ENCODE data around the gene PI4KB.
A peak's percentile ranks its signal among the peaks of the same experiment; 100 is the strongest.

PI4KB gene

DNA sequence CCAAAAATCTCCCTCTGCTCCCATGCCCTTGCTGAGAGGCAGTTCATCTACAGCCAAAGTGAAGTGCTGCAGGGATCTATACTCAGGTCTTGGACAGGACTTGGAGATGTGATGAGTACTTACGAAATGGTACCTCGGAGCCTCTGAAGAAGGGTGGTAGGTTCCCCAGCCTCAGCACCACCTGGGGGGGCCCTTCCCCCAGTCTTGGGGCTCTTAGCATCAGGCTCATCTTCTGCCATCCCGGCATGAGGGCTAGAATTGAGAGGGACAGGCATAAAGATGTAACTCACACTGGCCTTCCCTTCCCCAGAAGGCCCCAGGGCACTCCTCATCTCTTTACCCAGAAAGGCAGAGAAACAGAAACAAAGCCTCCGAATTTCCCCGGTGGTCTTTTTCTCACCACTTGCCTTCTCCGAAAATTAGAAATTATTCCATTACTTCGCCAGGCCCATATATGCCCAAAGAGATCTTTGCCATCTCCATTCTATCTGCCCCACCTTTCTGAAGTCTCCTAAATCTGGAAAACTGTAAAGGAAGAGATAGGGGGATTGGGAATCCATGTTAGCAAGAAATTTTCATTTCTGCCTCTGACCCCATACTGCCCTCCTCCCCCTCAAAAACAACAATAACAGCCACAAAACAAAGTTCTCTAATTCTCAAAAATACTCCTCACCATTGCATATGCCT lies 19.0 kb upstream of the PI4KB start:
- DNase-seq, result peak in 1 of 5 experiments; percentile 36

DNA sequence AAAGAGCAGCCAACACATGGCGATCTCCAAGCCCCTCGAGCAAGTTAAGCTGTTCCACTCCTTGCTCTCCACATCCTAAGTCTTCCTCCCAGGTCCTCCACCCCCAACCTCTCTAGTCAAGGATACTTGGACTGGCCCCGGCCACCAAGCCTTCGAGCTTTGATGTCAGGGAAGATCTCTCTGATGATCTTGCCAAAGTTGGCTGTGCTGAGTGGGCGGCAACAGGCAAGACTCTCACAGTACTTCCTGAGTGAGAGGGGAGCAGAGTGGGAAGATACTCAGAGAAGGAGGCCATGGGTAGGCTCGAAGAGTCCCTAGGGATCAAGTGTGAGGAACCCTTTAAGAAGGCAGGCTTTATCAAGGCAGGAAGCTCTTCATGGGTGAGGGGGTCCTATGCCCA lies 17.1 kb upstream of the PI4KB start:
- no peak for DNase-seq

DNA sequence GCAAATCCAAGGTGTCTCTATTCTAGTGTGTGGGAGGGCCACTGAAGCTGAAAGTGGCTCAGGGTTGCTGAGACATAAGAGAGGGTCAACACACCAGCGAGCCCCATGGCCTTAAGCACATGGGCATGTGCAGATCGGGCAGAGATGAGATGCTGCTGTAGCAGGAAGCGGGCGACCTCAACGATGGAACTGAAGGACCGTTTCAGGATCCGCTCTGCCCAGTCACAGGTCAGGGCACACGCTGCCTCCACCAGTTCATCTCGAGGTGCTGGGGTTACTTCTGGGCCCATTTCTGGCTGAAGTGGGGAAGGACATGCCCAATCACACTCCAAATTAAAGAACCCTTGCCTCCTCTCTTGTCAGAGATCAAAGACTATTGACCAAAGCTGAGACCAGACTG lies 16.4 kb upstream of the PI4KB start:
- no peak for DNase-seq

DNA sequence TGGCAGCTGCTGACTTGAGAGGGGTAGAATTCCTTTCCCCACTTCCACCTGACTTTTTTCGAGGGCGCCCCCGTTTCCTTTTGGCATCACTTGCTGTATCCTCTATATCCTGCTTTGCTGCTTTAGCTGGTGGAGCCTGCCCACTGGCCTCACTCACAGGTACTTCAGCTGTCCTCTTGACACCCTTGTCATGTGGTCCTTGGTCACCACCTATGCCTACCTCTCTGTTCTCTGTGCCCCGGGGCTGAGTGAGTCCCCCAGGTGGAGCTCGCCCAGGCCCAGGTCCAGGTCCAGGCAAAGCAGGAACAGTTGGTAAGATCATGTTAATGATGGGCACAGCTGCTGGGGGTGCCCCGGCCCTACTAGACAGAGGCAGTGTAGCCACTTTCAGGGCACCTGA lies 15.4 kb upstream of the PI4KB start:
- DNase-seq, result no peak

DNA sequence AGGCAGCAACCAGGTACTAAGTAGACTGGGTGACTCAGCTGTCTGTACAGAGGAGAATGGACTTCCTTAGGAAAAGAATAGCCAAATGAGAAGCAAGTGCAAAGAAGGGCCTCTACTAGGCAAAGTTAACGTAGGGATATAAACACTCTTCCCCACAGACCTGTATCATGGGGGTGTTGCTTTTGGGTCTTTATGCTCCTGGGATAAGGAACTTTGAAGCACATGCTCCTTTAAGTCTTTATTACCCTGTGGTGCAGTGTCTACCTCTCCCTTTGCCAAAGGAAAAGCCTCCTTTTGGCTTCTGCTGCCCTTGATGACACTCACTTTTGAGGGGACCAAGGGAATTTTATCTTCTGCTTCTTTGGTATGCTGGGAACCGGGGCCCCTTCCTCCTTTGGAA lies 14.8 kb upstream of the PI4KB start:
- no peak for DNase-seq

DNA sequence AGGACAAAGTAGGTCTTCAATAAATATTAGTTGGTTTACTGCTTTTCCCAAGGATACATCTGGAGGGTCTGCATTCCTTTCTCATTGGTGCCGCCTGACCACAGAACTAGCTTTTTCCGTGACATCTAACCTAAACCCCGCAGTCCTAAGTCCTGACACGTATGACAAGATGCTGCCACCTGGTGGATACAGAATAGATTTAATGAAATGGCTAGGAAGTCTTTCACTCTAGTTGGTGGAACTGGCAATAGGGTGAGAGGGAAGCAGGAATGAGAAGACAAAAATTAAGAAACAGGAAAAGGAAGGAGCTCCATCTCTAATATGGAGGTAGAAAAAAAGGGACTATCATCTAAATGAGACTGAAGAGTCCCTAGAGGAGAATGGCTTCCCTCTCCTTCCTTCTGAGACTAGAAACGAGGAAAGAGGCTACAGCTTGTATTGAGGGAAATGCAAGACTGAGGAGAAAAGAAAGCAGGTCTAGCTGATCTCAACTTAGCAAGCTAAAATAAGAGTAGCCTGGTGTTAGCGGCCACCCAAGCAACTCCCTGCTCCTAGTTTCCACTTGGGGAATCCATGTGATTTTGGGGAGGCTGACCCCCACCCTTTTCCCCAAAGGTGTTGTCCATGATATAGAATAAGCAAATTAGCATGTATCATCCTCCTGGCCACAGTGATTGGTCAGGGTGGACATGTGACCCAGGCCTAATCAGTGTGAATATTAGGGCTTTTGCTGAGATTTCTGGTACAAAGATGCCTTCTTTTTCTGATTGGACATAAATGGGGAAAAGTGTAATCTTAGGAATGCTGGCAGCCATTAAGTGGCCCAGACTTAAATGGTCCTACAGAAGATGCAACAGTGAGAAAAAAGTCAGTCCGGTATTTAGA lies 13.9 kb upstream of the PI4KB start:
- DNase-seq, result peak in 3 of 5 experiments; percentile 14 to 79 (median 41)

DNA sequence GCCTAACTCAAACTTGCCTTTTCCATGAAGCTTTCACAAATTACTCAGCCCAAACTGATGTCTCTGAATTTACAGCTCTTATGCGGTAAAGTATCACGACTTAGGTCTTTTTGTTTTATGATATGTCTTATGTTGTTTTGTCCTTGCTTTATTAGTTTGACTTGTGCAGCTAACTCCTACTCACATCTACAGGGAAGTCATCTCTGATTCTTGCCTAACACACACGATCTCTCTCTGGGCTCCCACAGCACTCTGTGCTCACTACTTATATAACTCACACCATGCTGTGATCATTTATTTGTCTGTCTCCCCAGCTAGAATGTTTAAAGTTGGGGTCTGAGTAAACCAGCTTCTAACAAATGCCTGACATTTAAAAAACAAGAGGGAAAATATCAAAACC lies 9.3 kb upstream of the PI4KB start:
- no peak for DNase-seq

DNA sequence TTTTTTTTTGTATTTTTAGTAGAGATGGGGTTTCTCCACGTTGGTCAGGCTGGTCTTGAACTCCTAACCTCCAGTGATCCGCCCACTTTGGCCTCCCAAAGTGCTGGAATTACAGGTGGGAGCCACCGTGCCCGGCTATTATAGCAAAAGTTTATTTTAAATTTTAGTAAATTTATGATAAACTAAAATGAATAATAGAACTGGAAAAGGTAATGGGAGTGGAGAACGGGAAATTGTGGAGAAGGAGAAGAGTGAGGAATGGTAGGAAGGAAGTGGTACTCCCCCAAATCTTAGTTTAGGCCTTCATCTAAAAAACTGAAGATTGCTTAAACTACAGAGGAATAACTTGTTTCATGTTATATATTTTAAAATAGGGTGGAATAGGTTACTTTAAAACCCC lies 7.6 kb upstream of the PI4KB start:
- no peak for DNase-seq

DNA sequence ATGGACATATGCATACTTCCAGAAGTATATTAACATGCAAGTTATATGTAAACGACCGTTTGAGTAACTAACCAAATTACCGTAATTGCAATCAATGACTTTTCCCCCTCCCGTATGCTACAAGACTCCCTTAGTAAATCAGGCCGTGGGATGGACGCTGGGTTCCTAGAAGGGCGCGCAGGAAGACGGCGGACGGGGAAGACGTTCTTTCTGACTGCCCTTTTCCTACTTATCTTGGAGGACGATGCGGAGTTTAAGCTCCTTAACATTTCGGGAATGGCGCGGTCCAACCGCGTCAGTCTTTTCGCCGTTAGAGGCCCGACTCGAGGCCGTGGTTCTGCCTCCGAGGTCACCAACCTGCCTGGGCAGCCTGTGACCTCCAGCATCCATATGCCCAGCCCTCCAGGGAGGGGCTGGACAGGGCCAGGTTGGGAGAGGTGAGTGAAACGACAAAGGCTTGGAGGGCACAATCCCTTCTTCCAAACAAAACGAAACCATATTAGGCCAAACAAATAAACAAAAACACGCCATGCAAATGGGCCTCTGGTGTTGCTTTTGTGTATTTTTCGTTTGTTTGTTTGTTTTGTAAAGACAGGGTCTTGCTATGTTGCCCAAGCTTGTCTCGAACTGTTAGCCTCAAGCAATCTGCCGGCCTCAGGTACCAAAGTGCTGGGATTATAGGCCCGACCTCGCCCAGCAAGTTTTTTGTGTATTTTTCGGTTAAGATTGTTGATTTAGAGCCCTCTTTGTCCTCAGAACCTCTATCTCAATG lies 873 bp upstream of the PI4KB start:
- DNase-seq, result no peak

DNA sequence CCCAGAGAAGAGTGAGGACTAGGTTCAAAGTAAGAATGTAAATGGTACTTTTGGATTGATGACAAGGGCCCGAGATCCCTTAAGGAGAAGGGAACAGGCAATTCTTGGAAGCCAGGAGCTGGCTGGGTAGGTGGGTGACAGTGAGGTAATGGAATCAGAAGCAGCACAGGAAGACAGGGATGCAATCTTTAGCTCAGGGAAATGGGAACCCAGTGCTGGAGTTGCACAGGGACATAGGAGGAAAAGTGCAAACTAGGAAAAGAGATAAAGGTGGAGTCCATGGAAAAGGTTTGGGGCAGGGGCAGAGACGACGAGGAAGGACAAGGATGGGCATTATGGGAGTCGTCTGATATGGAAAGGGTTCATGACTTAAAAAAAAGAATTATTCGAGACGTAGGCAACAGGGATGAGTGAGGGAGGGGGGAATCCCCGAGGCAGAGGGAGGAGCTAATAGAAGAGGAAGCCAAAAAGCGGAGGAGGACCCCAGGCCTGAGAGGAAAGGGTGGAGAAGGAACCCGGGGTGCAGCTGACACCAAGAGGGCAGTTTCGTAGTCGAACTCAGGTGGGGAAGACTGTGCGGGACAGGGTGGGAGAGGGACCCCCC lies 495 bp downstream of the PI4KB start:
- DNase-seq, result peak in 4 of 5 experiments; percentile 34 to 70 (median 44)

DNA sequence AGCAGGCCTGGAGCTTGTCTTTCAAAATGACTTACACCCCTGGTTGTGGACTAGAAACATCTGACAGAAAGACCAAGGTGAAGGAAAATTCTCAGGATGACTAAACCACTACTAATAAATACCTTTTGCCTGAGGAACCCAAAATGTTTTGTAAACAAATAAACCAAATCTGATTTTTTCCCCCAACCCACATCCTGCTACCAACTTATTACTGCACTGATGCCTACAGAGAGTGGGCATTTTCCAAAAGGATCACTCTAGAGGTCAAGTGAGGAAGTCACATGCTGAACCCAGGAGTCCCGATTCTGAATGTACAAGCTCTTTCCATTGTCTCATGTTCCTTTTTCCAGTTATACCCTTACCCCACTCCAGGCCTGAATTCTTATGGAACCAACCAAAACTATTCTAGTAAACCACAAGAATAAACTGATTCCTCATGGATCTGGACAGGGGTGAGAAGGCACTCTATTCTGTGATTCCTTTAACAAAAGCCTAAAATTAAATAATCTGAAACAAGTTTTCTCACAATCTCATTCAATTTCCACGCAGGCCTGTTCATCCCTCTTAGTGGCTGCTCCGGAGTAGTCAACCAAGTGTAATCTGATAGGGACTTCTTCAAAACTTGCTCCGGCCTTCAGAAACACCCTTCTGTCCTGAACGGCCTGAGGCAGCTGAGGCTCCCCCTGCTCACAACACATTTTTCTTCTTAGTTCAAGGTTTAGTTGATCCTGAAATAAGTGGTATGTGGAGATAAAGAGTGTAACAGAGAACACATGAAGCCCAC lies 1.4 kb downstream of the PI4KB start:
- DNase-seq, result peak in 1 of 5 experiments; percentile 24

DNA sequence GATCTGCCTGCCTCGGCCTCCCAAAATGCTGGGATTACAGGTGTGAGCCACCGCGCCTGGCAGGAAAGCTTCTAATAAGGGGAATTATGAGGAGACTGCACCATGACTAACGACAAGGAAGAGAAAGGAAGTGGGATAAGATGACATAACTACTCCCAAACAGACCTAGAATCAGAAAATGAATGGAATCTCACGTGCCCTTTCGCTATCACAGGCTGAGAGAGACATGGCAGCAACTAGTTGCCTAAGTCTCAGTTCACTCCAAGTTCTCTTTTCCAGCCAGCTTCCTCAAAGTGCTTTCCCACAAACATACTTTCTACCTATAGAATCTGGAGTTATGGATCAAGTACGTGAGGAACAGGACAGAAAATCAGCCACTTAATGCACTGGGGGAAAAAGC lies 2.0 kb downstream of the PI4KB start:
- DNase-seq, result no peak

DNA sequence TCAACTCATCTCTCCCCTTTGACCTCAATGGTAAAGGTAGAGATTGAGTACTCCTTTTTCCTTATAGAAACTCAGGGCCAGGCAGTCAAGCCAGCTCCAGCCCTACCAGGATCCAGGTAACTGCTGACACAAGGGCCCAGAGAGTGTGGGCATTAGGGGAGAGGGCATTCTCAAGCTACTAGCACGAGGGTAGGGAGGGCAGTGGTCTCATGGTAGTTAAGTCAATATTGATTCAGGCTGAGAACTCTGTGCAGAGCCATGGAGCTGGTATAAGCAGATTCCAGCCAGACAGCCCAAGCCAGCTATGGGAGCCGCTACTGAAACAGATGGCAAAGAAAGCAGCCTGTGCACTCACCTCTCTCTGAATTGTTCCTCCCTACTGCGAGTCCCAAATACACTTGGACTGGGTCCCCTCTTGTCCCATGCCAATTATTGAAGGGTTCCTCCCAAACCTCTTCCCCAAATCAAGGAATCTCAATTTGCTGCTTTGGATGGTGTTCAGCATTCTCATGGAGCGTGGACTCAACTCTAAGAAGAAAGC lies 2.8 kb downstream of the PI4KB start:
- DNase-seq, result no peak

DNA sequence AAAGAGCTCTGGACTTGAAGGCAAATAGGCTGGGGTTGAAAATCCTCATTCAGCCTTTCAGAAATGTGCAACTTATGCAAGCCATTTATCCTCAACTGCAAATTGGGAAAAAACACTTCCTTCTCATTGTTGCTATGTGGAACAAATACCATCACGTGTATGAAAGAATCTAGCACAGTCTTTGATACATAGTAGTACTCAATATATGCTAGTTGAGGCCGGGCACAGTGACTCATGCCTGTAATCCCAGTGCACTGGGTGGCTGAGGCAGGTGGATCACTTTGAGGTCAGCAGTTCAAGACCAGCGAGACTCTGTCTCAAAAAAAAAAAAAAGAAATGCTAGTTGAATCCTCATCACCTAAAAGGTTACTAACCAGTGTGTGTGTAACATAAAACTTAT lies 8.2 kb downstream of the PI4KB start:
- no peak for DNase-seq

DNA sequence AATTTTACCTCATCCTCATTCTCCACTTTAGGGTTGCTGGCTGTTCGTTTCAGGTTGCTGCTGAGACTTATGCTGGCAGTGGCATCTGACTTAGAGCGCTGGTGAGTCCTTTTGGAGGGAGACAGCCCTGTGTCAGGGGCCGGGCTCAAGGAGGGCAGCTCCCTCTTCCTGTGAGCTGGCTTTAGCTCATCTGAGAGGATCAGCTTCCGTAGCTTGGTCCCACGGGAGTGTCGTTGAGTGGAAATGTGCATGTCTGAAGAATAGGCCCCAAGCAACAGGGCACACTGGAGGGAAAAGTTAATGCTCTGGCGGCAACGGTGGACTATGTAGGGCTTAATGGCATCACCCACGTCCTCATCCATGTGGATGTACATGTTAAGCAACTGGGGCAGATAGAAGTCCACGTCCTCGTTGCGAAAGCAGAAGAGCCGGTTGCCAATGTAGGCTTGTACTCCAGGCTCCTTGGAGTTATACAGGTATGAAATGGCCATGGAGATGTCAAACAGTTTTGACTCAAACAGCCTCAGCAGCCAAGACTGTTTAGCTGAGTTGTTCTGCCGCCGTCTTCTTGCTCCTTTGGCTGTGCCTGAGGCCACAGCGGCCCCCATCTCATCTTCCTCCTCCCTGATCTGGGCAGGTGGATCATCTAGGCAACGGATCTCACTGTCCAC lies 11.5 kb downstream of the PI4KB start:
- DNase-seq, result no peak

DNA sequence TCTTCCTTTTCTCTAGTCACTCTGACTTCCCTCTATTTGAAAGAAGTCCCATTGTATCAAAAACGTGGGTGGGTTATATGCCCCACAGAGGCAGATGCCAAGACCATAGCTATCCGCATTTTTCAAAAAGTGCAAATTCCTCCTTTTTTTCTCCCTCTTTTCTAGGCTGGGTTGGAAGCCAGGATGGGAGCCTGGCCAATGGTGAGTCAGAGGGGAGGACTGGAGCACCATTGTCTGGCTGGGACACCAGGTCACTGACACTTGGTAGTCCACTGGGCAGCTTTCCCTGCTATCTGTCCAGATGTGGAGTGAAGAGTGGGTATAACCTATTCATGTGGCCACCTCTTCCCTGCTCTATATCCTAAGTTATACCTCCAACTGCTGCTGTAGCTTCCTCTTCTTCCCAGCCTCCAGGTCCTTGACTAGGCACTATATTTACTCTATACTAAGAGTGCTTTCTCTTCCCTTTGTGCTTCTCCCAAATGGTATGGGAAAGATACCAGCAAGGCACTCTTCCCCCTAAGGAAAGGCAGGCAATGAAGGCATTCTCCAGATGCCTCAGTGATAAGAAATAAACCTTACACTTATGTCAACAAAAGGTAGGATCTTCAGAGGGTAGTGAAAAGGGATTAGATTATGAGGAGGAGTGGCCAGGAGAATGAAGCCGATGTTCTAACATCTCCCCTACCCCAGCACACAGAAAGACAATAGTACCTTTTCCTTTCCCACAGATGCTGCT lies 12.9 kb downstream of the PI4KB start:
- DNase-seq, result no peak

DNA sequence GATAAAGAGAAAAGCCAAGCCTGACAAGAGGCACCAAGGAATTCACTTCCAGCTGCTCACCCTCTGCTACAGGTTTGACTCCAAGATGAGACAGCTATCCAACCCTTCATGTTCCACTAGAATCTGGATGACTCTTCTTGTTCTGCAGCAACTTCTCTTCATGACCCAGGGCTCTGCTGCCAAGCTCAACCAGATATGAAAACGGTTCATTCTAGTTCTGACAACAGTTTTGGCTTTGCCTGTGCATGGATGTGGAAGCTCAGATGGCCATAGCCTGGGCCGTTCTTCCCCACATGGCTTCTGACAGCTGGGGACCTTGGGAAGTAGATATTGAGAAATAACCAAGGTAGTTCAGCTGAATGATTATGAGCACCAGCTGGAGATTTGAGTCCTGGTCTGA lies 13.7 kb downstream of the PI4KB start:
- no peak for DNase-seq

DNA sequence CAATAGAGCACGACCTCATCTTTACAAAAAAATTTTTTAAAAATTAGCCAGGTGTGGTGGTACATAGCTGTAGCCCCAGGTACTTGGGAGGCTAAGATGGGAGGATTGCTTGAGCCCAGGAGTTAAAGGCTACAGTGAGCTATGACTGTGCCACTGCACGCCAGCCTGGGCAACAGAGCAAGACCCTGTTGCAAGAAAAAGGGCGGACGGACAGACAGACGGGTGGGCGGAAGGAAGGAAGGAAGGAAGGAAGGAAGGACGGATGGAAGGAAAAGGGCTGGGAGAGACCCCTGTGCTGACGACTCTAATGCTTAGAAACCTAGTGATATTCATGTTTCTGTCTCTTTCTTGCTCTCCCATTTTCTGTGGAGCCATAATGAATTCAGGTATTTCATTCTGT lies 14.4 kb downstream of the PI4KB start:
- no peak for DNase-seq

DNA sequence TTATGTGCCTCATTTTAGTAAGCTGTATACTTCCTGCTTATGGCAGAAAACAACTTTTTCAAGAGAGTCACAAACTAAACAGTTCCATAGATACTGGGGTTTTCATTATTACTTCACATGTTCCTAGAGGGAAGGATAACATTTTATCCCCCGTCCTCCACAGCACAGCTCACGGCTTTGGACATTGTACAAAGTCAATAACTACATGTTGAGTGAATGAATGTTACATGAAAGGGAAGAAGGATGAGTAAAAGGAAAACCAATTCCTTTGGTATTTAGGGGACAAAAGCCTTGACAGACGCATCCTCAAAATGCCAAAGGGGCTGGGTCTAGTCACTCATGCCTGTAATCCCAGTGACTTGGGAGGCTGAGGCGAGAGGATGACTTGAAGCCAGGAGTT lies 14.8 kb downstream of the PI4KB start:
- no peak for DNase-seq

DNA sequence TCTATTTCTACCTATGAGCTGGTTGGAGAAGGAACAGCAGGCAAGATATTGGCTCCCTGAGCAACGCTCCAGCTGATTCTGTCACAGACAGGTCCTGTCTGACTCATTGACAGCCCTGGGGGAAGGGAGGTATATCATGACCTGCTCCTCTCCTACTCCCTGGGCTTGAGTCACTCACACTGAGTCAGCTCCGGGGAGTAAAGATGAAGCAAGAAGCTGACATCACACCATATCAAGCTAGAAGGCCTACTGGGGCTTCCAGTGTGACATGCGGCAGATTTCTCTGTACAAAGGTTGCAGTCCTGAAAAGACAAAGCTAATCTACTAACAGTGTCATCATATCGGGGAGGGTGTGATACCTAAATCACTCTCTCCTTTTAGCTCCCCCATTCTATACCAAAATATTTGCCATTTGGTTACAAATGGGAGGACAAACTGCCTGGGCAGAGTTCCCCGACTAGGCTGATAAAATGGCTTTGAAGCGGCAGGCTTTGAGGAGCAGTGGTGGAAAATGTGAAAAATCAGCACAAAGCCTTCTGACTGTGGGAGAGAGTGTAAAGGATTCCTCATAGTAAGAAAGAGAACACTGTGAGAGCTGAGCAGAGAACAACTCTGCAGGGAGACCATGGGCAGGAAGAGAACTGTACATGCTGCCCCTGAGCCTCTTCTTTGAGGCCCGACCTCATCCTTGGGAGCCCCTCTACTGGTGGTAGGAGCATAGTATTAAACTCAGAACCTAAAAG lies 15.5 kb downstream of the PI4KB start:
- peak in 2 of 5 experiments; percentile 67 to 70 for DNase-seq

All from T-helper 2 cell (primary cell).